ENCODE results near the gene GSTO2.

GSTO2 gene

DNA sequence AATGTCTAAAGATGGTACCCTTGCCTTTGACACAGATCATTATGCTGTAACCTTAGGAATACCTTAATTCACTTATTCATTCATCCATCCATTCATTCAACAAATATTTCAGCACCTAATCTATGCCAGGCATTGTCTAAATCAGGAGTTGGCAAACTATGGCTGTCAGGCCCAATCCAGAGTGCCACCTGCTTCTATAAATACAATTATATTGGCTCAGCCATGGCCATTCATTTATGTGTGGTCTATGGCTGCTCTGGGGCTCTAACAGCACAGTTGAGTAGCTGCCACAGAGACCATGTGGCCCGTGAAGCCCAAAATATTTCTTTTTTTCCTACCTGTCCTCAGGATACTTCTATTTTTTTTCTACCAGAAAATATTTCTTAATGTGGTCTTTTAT is 75.2 kb downstream of the GSTO2 start:
- no peak for DNase-seq

- no peak for DNase-seq
Observed at GRCh38 chr10:104345515-104345914, 76.5 kb downstream of the GSTO2 start.

- DNase-seq, result no peak
Observed at GRCh38 chr10:104345941-104346340, 77.0 kb downstream of the GSTO2 start.

GRCh38 chr10:104347295-104348045 is 78.5 kb downstream of the GSTO2 start:
- DNase-seq, result no peak

GRCh38 chr10:104348601-104349000 is 79.6 kb downstream of the GSTO2 start:
- no peak for DNase-seq

- peak; percentile 94 for DNase-seq
Observed at GRCh38 chr10:104349623-104350126, 80.7 kb downstream of the GSTO2 start.

DNA sequence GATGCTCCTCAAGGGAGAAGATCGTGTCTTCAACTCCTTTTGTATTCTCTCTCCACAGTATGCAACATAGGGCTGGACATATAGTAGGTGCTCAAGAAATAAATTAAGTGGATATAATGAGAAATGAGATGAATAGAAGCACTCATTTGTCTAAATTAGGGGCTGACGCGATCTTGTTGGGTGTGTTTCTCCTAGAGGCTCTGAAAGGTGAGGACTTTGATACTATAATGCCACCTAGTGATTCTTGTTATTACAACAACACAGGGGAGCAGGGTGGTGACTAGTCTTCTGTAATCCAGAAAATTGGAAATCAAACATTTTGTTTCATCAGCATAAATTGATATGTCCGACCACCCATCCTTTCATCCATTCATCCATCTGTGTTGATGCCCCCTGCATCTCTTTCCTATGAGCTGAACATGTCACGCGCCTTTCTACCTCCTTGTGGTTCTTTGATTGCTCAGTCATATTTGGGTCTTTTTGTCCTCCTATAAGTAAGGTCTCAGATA is 81.2 kb downstream of the GSTO2 start:
- DNase-seq, result peak; percentile 62

- peak; percentile 95 for DNase-seq
Observed at GRCh38 chr10:104351061-104351702, 82.2 kb downstream of the GSTO2 start.

GRCh38 chr10:104351919-104352318 is 82.9 kb downstream of the GSTO2 start:
- DNase-seq, result peak; percentile 81

DNA sequence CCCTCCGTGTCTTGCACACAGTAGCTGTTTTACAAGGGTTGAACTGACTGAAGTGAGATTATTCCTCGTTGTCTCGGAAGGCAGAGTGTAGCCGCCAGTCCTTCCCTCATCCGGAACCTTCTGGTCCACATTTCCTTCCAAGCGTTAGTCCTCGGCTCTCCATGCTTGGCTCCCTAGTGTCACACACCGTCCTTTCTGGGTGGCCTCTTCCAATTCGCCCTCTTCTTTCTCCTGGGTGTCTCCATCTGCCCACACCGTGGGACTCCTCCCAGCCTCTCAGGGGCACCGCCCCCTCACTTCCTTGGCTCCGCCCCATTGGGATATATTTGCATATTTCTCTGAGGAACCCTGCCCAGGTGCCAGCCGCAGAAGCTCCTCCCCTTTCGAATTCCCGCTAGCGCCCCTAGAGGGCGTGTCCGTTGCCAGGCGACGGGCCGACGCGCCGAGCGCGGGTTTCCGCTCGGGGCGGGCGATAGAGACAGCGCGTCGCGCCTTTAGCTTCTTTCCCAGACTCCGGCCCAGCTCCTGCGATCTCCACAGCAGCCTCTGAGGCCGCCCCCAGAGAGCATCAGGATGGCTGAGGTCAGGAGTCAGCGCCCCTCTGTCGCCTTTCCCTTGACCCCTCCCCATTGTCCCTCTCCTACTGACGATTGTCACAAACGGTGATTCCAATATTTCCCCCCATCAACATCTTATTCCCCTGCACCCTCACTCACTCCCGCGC is 84.5 kb downstream of the GSTO2 start, which contains the start of gene CFAP58:
CFAP58 (plus strand) TSS at position 509 of the 724 bp plus-strand sequence; CDS start at position 574, 65 bp downstream.
- DNase-seq, result peak; percentile 97

Data from suppressor macrophage treated with lipopolysaccharide for 4 hours (primary cell).